Gastrocnemius medialis (tissue), 4 donors: ENCODE measurements around the gene CYP20A1. TPM values are rescaled to one million over a fixed set of nuclear protein-coding genes. Genes with fewer than 3 reads are reported as not detected.
"Not testable (repeated sequence)": the region's sequence is repeated elsewhere in the genome, so short reads cannot be mapped to it uniquely, and the experiment has no call there.

Source experiments
- ATAC-seq, 2 donors: fragments of 150-250 bp; one replicate each; pipeline ENCODE4 v1.9.1; 2016
- DNase-seq, 2 donors: peaks; one replicate each; pipeline ENCODE4 v3.0.0-alpha.2; 2019
- H3K27ac ChIP-seq, 4 donors: fragments of 200-600 bp; sonication (generic); 1 replicate in 1 of 4; 2 replicates in 3 of 4; pipeline ENCODE4 v1.5.1; 2016 to 2018; ENCODE audit warnings: mild to moderate bottlenecking in 2 of 4, moderate library complexity in 1 of 4
- H3K27me3 ChIP-seq, 3 donors: fragments of 200-600 bp; sonication (generic) in 2 of 3; 1 replicate in 1 of 3; 2 replicates in 2 of 3; pipeline versions ENCODE4 v1.5.1 to v1.6.0; 2016 to 2019; ENCODE audit warnings: mild to moderate bottlenecking in 1 of 3, moderate library complexity in 1 of 3
- H3K36me3 ChIP-seq, 2 donors: fragments of 200-600 bp; sonication (generic) in 1 of 2; one replicate each; pipeline ENCODE4 v1.5.1; 2017 to 2018
- H3K4me1 ChIP-seq, 2 donors: fragments of 200-600 bp; sonication (generic) in 1 of 2; one replicate each; pipeline ENCODE4 v1.5.1; 2016 to 2017; ENCODE audit warnings: mild to moderate bottlenecking in 2 of 2
- H3K4me3 ChIP-seq, 4 donors: fragments of 200-600 bp; sonication (generic) in 3 of 4; 1 replicate in 1 of 4; 2 replicates in 3 of 4; pipeline ENCODE4 v1.5.1; 2016 to 2019; ENCODE audit warnings: mild to moderate bottlenecking in 2 of 4
- H3K9me3 ChIP-seq, 3 donors: fragments of 200-600 bp; sonication (generic) in 2 of 3; 1 replicate in 1 of 3; 2 replicates in 2 of 3; pipeline ENCODE4 v1.5.1; 2016 to 2019
- CTCF ChIP-seq, 5 experiments: fragments of 450-650 bp in 3 of 5; fragments of 200-600 bp in 2 of 5; sonication (generic) in 2 of 5; IDR thresholded peaks in 4 of 5; conservative IDR thresholded peaks in 1 of 5; 1 replicate in 4 of 5; 2 replicates in 1 of 5; pipeline ENCODE4 v1.5.1; 2016 to 2019; ENCODE audit warnings: antibody characterized with exemption in 5 of 5, mild to moderate bottlenecking in 3 of 5, moderate library complexity in 3 of 5
- POLR2A ChIP-seq, 2 donors: fragments of 450-650 bp; IDR thresholded peaks; one replicate each; pipeline ENCODE4 v1.6.1; 2017; ENCODE audit warnings: antibody characterized with exemption in 2 of 2, mild to moderate bottlenecking in 2 of 2, moderate library complexity in 2 of 2
- in situ Hi-C, 4 donors: fragments of 200-750 bp; cut with MboI; loops; one replicate each; pipeline versions ENCODE4 v1.15.0 to v1.8.0; 2017; ENCODE audit warnings: low sequenced_read_pairs in 4 of 4
- intact Hi-C: fragments of 100-400 bp; cut with DNase I; formaldehyde crosslinking; loops from one replicate; pipeline ENCODE4 v1.15.1; 2023; ENCODE audit warnings: low total_unique reads
- total RNA-seq, 4 donors: library from RNA; depleted of rRNA; stranded (reverse); fragments of >200 nt; gene quantifications; one replicate each; pipeline versions ENCODE4 v1.1.0 to v1.2.3, GENCODE V29; 2016

Gene CYP20A1
- total RNA-seq, 4 donors from 2014 or later = 12.4 to 24.4 (median 17.7) TPM

- ATAC-seq (no peak), DNase-seq (no peak)
- intact Hi-C loops (no loop called here), in situ Hi-C loops (no loop called here)
- Histone ChIP-seq H3K27me3 (no peaks in the 10 kb centered on the region), H3K4me1 (no peaks in the 10 kb centered on the region), H3K36me3 (peaks cover 3 to 22% of the 10 kb centered on the region in 2 donors), H3K9me3 (no peaks in the 10 kb centered on the region), H3K27ac (no peak overlapping the region), H3K4me3 (no peak overlapping the region)
- TF ChIP-seq CTCF (IDR thresholded peaks at IDR 0.05 in 4 of 5, conservative IDR thresholded peaks at IDR 0.05 in 1 of 5) = no peak
- no peak for TF ChIP-seq POLR2A (IDR thresholded peaks at IDR 0.05)
Observed at GRCh38 chr2:203200866-203201265, 38.0 kb upstream of the CYP20A1 start.

GRCh38 chr2:203201426-203201825 is 37.4 kb upstream of the CYP20A1 start:
- in situ Hi-C loops = no loop called here
- peaks cover 3 to 22% of the 10 kb centered on the region in 2 donors for H3K36me3 ChIP-seq

GRCh38 chr2:203209538-203209937 is 29.3 kb upstream of the CYP20A1 start:
- ATAC-seq (no peak), DNase-seq (no peak)
- H3K4me1 ChIP-seq = no peaks in the 10 kb centered on the region
- peaks cover 0 to 7% of the 10 kb centered on the region in 2 donors for H3K36me3 ChIP-seq
- no peak overlapping the region for H3K4me3 ChIP-seq
- H3K9me3 ChIP-seq = no peaks in the 10 kb centered on the region
- intact Hi-C loops (no loop called here), in situ Hi-C loops (no loop called here)
- TF ChIP-seq CTCF (IDR thresholded peaks at IDR 0.05 in 4 of 5, conservative IDR thresholded peaks at IDR 0.05 in 1 of 5) (no peak), POLR2A (IDR thresholded peaks at IDR 0.05) (no peak)
- no peaks in the 10 kb centered on the region for H3K27me3 ChIP-seq
- H3K27ac ChIP-seq = no peak overlapping the region

More at GRCh38 chr2:203201426-203201825, 37.4 kb upstream of the CYP20A1 start:
- Histone ChIP-seq H3K27ac (no peak overlapping the region), H3K4me3 (no peak overlapping the region), H3K27me3 (no peaks in the 10 kb centered on the region), H3K4me1 (no peaks in the 10 kb centered on the region), H3K9me3 (no peaks in the 10 kb centered on the region)
- intact Hi-C loops = no loop called here
- no peak for DNase-seq
- no peak for ATAC-seq
- TF ChIP-seq POLR2A (IDR thresholded peaks at IDR 0.05) (no peak), CTCF (IDR thresholded peaks at IDR 0.05 in 4 of 5, conservative IDR thresholded peaks at IDR 0.05 in 1 of 5) (no peak)

- intact Hi-C loops (loop anchor here (10.0 kb wide), 1 partner anchor 229 kb away; no protein-coding TSS in a partner anchor), in situ Hi-C loops (loop anchor here in 2 of 4 donors (25.0 kb wide), 1 partner anchor 587 kb away; no protein-coding TSS in a partner anchor)
- H3K27me3 ChIP-seq = no peaks in the 10 kb centered on the region
- no peak for ATAC-seq
- no peak for DNase-seq
- no peaks in the 10 kb centered on the region for H3K4me1 ChIP-seq
- no peaks in the 10 kb centered on the region for H3K36me3 ChIP-seq
- no peak overlapping the region for H3K27ac ChIP-seq
- H3K9me3 ChIP-seq = no peaks in the 10 kb centered on the region
- TF ChIP-seq CTCF (IDR thresholded peaks at IDR 0.05 in 4 of 5, conservative IDR thresholded peaks at IDR 0.05 in 1 of 5) (peak in 4 of 5 experiments; percentile 30 to 54 (median 41)), POLR2A (IDR thresholded peaks at IDR 0.05) (no peak)
- H3K4me3 ChIP-seq = no peak overlapping the region
Observed at GRCh38 chr2:203225423-203226039, 13.3 kb upstream of the CYP20A1 start.

- H3K27me3 ChIP-seq, H3K4me3 ChIP-seq, H3K36me3 ChIP-seq, DNase-seq, H3K9me3 ChIP-seq, H3K27ac ChIP-seq, H3K4me1 ChIP-seq, ATAC-seq: not testable (repeated sequence)
- in situ Hi-C loops = loop anchor here in 2 of 4 donors (25.0 kb wide), 1 partner anchor 583 kb away; no protein-coding TSS in a partner anchor
- intact Hi-C loops = loop anchor here (10.0 kb wide), 2 partner anchors 225 to 595 kb away; partner anchors contain the start of gene FAM117B
Observed at GRCh38 chr2:203229674-203230073, 9.1 kb upstream of the CYP20A1 start.
